Ecto neural progenitor cell (in vitro differentiated cells): Measurements from ENCODE around the gene LRRC74B.
"Not testable (repeated sequence)": the region's sequence is repeated elsewhere in the genome, so short reads cannot be mapped to it uniquely, and the experiment has no call there.

Source experiments
- DNase-seq: peaks from one replicate; pipeline ENCODE4 v3.0.0-alpha.2; 2018; ENCODE audit warnings: low spot score

LRRC74B gene

DNA sequence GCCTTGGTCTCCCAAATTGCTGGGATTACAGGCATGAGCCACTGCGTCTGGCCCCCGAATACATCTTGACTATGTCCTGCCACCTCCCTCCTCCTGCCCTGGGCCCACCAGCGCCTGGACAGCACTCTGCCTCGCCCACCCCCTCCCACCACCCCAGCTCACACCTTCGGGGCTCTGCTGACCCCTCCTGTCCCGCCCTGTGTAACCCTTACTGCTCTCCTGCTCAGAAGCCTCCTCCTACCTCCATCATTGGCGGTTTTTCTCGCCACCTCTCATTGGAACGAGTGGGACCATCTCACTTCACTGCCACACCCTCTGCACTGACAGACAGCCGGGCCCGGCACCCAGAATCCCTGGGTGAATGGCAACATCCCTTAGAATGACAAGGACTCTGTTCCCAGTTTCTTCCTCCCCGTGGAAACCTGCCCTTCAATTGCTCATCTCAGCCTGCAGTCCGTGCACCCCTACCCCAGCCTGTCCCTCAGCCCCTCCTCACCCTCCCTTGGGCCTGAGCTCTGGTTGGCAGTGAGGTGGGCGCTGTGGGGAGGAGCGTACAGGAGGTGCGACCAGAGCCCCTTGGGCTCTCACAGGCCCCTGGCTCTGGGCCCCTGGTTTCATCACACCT, 32.2 kb downstream of the LRRC74B start:
- peak; percentile 36 for DNase-seq

DNA sequence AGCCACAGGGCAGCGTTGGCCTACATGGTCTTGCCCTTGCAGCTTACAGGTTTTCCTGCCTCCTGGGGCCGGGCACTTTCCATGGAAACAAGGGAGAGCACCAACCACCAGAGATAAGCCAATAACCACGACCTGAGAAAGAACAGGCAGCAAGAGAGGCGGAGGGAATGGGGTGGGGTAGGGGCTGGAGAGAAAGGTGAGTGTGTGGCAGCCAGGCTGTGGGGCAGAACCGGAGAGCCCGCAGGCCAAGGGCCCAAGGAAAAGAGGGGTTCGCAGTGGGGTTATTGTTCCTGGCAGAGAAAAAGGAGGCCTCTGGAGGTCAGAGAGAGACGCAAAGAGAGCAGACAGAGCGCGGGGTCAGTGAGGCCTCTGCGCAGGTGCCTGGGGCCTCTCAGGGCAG, 33.2 kb downstream of the LRRC74B start:
- DNase-seq, result peak; percentile 39

DNA sequence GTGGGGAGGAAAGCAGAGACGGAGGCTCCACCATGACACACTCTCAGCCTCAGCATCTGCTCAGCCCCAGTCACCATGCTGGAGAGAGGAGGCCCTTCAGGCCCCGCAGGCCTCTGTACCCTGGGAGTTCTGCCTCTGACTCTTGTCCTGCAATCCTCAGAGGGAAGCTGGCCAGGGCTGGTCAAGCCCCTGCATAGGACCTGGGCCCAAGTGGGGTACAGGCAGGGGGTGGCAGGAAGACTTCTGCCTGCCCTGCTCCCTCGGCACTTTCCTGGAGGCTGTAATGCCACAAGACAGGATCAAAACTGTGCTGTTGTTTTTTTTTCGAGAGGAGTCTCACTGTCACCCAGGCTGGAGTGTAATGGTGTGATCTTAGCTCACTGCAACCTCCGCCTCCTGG, 33.7 kb downstream of the LRRC74B start:
- DNase-seq, result peak; percentile 43

DNA sequence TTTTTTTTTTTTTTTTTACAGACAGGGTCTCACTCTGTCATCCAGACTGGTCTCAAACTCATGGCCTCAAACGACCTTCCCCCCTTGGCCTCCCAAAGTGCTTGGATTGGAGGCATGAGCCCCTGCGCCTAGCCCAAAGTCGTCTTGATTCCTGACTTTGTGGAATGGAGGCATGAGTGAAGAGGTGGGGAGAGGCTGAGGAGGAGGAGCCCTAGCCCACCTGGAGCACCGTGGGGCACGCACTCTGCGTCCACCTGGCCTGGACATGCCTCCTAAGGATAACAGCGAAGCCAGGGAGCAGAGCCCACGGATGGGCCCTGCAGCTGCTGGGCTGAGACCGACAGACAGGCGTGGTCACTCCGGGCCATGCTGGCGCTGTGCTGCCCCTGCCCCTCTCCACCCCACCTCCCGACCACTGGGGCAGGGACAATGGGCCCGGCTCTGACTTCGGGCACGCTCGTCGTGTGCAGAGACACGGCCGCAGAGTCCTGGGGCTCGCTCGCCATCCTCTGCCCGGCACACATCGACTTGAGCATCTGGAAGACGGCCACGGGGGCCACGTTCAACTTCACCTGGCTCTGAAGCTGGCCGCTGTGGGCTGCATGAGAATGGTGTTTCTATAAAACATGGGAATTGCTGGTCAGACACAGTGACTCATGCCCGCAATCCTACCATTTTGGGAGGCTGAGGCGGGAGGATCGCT, 34.8 kb downstream of the LRRC74B start:
- peak; percentile 41 for DNase-seq

DNA sequence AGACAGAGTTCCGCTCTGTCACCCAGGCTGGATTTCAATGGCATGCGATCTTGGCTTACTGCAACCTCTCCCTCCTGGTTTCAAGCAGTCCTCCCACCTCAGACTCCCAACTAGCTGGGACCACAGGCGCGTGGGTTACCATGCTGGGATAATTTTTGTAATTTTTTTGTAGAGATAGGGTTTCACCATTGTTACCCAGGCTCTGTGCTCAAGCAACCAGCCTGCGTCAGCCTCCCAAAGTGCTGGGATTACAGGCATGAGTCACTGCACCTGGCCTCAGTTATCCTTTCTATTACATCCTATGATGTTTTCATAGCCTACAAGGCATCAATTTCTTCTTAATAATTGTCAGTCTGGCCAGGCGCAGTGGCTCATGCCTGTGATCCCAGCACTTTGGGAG, 36.5 kb downstream of the LRRC74B start:
- no peak for DNase-seq

DNA sequence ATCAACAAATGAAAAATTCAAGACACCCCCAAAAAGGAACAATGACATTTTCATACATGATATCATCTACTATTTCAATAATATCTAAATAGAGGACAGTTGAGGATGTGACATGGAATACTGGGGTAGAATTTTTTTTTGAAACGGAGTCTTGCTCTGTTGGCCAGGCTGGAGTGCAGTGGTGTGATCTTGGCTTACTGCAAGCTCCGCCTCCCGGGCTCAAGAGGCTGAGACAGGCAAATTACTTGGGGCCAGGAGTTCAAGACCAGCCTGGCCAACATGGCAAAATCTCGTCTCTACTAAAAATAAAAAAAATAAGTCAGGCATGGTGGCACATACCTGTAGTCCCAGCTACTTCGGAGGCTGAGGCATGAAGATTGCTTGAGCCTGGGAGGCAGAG, 41.4 kb downstream of the LRRC74B start:
- DNase-seq, result no peak

DNA sequence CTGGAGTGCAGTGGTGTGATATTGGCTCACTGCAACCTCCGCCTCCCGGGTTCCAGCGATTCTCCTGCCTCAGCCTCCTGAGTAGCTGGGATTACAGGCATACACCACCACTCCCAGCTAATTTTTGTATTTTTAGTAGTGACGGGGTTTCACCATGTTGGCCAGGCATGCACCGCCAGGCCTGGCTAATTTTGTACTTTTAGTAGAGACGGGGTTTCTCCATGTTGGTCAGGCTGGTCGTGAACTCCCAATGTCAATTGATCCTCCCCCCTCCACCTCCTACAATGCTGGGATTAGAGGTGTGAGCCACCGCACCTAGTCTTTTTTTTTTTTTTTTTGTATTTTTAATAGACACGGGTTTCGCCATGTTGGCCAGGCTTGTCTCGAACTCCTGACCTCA, 42.2 kb downstream of the LRRC74B start:
- DNase-seq, result not testable (repeated sequence)

DNA sequence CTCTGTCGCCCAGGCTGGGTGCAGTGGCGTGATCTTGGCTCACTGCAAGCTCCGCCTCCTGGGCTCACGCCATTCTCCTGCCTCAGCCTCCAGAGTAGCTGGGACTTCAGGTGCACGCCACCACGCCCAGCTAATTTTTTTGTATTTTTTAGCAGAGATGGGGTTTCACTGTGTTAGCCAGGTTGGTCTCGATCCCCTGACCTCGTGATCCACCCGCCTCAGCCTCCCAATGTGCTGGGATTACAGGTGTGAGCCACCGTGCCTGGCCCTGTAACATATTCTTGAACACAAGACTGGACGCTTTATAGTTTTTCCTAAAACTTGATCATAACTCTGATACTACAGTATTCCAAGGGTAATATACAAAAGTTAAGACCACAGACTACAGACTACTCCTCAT, 45.5 kb downstream of the LRRC74B start:
- DNase-seq, result not testable (repeated sequence)

DNA sequence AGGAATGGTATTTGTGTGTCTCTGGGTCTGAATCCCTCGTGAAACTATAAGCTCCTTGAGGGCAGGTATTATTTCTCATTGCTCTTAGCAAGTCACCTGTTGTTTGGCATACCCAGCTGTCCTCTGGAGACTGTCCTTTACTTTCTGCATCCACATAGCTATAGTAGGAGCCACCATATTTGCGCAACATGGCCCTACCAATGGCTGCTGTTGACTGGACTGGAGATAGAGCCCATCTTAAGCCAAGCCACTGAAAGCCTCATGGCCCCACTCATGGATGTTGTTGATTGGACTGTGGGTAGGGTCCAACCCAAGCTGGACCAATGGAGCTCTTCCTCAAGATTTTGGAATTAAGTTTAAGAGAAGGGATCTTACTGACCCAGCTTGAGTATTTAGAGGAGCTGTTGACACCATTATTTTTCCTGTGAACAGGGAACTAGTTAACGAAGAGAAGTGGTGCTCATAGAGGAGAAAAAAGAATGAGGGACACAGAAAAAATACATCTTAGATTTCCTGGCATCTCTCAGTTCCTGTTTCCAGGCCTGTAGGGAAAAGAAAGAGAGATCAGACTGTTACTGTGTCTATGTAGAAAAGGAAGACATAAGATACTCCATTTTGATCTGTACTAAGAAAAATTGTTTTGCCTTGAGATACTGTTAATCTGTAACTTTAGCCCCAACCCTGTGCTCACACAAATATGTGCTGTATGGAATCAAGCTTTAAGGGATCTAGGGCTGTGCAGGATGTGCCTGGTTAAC, 47.2 kb downstream of the LRRC74B start:
- no peak for DNase-seq

DNA sequence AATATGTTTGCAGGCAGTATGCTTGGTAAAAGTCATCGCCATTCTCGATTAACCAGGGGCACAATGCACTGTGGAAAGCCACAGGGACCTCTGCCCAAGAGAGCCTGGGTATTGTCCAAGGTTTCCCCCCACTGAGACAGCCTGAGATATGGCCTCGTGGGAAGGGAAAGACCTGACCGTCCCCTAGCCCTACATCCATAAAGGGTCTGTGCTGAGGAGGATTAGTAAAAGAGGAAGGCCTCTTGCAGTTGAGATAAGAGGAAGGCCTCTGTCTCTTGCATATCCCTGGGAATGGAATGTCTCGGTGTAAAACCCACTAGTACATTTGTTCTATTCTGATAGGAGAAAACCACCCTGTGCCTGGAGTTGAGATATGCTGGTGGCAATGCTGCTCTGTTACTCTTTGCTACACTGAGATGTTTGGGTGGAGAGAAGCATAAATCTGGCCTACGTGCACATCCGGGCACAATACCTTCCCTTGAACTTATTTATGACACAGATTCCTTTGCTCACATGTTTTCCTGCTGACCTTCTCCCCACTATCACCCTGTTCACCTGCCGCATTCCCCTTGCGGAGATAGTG, 47.9 kb downstream of the LRRC74B start:
- DNase-seq, result not testable (repeated sequence)

DNA sequence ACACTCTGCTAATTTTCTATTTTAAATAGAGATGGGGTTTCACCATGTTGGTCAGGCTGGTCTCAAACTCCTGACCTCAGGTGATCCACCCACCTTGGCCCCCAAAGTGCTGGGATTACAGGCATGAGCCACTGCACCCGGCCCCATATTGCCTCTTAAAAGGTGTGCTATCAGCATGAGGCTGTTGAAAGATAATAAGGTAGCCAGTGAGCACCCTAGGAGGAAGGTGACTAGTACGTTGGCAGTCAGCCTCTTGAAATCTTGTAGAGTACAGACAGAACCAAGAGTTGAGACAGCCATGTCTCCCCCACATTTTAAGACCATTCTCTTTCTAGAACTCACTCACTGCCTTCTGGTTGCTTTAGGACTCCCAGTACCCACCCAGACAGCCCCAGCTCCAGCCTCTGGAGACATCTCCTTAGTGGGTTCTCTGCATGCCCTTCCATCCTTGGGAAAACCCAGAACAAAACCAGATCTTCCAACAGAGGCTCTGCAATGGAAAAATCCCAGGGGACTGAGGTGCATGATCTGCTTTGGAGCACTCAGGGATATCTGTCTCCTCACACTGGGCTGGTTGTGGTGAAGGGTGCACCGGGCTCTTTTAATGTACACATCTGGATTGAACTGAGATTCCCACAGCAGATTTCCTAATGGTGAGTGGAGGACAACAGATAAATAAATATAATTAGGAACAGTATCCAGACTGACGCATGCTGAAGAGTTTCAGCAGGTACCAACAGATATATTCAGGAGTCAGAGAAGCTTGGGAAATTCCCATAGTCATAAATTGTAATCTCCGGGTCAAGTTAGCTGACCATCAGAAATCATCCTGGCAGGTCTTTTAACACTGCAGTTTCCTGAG, 49.4 kb downstream of the LRRC74B start:
- DNase-seq, result no peak

DNA sequence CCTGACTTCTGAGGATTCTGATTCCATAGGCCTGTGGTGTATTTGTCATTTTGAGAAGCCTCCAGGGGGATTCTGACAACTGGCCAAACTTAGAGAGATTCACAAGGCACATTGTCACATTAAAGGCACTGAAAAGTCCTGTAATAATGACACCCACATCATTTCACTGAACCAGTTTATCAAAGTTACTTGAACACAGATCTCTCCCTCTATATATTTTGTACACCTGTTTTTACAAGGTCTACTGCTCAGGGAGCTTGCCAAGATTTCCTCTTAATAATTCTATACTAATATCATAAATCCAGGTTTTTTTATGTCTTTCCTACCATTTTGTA, 50.0 kb downstream of the LRRC74B start:
- no peak for DNase-seq

DNA sequence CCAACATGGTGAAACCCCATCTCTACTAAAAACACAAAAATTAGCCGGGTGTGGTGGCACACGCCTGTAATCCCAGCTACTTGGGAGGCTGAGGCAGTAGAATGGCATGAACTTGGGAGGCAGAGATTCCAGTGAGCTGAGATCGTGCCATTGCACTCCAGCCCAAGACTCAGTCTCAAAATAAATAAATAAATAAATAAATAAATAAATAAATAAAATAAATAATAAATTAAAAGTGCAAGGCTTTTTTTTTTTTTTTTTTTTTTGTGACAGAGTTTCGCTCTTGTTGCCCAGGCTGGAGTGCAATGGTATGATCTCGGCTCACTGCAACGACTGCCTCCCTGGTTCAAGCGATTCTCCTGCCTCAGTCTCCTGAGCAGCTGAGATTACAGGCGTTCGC, 51.1 kb downstream of the LRRC74B start:
- not testable (repeated sequence) for DNase-seq

DNA sequence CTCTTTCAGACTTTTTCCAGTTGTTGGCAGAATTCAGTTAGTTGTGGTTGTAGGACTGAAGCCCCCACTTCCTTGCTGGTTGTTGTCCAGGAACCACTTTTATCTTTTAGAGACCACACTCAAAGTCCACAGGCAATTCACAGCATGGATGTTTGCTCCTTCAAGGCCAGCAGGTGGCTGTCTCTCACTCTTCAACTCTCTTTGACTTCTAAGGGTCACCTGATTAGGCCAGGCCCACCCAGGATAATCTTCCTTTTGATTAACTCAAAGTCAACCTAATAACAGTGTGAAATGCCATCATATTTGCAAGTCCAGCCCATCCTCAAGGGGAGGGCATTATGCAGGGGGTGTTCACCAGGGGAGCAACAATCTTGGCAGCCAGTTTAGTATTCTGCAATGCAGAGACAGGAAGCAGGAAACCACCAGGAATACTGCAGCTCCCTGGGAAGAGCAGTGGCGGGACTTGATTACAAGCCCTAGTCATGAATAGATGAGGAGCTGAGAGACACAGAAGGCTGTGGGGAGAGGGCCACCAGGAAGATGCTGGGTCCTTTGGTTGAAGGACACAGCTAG, 52.4 kb downstream of the LRRC74B start:
- DNase-seq, result no peak

DNA sequence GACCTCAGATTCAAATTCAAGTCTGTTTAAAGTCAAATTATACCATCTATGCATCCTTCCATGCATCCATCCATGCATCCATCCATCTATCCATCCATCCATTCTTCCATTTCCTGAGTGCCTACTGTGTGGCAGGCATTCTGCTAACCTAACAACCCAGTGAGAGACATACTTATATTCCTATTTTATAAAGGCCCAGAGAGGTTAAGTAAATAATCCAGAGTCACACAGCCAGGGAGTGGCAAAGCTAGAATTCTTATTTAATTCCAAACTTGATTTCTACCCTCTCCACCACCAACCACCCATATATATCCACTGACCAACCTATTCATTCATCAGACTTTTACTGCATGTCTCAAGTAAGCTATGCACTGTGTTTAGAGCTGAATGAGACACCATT, 53.8 kb downstream of the LRRC74B start:
- DNase-seq, result no peak

DNA sequence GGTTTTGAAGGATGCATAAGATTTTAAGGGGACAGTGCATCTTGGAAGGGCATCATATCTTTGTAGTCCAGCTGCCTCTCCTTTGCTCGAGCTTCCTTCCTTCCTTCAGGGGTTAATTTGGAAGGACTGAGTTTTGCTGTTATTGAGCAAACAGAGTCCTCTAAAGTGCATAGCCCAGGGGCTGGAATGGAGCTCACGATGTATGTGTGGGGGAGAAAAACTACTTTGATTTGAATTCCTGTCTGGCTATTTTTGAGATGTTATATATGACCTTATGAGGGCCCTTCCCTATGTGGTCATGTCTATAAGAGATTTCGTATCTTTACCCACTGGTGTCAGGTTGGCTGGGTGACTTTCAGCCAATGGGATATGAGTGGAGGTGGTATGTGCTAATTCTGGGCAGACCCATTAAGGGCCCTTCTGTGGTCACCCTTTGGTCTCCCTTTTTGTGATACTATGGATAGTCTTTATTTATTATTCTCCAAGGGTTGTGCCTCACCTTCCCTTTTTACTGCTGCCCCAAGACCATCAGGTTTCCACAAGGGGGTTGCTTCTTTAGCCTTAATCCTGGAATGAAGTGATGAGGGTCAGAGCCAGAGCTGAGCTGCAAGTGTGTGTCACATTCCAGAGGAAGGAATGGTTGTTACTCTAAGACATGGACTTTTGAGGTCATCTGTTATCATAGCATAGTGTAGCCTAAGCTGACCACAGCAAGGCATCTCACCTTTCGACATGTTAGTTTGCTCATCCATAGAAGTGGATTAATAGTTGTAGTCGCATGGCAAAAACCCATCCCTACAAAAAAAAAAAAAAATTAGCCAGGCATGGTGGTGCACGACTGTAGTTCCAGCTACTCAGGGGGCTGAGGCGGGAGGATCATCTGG, 54.6 kb downstream of the LRRC74B start:
- DNase-seq, result no peak

DNA sequence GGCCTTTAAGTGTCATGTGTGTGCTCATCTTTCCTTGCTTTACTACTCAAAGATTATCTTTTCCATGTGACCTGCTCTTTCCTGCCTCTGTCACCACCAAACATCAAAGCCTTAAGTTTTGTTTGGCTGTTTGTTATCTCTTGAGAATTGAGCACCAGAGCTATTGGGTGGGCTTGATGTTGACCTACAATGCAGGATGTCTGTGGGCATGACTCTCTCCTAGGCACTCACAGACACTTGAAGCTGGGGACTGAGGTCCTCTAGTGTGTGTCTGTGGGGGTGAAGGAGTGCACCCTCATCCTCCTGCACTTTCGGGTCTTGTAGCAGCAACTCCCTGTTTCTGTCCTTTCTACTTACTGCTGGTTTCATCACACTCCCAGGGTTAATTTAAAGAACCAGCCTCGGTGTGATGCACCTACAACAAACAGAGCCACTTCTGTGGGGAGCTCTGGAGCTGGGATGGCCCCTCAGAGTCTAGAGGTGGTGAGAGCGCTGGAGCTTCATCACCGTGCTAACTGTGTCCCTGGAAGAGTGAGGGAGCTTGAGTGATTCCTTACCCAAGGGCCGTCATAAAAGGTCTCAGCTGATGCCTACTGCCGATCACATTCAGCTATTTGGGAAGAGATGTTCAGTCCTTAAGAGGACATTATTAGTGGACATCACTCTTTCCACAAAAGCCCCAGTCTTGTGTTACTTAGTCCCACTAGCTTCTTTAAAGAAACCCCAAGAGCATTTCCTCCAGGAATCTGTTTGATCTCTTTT, 56.3 kb downstream of the LRRC74B start:
- no peak for DNase-seq

DNA sequence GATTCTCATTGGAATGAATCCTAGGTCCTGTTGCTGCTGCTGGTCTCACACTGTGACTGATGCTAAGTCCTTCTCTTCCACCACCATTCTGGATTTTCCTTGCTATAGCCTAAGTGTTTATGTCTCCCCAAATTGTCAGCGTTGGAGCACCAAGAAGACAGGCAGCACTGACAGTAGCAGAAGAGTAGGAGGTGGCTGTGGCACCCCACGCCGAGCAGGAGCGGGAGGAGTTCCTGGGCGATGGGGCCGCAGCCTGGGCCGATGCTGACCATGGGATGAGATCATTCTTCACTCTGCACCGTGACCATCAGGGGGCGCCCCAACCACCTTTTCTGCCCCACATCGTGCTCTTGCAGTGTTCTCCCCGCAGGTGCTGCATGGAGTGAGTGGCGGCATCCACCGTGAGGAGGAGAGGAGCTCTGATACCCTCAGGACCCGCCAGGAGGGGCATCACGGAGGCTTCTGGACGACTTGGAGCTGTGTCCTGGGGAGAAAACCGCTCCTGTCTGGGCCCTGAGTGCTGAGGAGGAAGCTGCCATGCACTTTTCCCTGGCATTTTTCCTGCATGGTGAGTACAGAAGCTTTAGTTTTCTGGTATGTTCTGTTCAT, 57.0 kb downstream of the LRRC74B start:
- DNase-seq, result peak; percentile 93

DNA sequence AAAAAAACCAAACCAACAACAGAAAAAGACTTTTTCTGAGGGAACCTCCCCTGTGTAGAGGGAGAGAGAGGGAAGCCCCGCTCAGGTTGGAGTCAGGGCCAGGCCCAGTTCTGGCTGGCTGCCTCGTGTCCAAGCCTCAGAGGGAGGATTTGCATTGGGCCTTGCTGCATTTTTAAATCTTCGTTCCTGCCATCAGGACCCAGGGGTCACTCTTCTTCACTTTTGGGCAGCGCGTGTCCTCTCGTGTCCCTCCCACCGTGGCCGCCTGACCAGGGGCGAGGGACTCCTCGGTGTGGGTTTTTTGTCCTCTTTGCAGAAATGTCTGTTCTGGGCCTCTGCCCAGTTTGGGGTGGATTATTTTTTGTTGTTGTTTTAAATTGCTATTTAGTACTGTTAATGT, 57.9 kb downstream of the LRRC74B start:
- DNase-seq, result no peak
